ENCODE results near the gene ZNF385B.

DNA sequence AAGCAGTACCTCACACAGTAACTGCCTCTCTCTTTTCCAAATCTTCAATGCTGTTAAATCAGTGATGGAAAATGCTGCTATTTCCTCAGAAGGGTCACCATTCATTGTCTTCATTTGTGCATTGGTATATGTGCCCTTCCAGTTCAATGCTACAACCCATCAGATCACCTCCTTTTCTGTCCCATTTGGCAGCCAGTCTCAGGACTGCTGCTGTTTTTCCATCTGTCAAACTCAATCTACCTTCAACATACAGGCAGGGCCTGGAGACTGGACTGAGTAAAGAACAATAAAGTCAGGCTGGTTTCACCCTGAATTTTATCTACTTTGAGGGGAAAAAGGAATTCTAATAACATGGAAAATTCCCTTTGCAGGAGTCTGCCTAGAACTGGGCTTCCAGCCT, 17.9 kb downstream of the ZNF385B start:
- TF ChIP-seq, protein P1, sequence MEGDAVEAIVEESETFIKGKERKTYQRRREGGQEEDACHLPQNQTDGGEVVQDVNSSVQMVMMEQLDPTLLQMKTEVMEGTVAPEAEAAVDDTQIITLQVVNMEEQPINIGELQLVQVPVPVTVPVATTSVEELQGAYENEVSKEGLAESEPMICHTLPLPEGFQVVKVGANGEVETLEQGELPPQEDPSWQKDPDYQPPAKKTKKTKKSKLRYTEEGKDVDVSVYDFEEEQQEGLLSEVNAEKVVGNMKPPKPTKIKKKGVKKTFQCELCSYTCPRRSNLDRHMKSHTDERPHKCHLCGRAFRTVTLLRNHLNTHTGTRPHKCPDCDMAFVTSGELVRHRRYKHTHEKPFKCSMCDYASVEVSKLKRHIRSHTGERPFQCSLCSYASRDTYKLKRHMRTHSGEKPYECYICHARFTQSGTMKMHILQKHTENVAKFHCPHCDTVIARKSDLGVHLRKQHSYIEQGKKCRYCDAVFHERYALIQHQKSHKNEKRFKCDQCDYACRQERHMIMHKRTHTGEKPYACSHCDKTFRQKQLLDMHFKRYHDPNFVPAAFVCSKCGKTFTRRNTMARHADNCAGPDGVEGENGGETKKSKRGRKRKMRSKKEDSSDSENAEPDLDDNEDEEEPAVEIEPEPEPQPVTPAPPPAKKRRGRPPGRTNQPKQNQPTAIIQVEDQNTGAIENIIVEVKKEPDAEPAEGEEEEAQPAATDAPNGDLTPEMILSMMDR (IDR thresholded peaks at IDR 0.05), result no peak
- no peak for TF ChIP-seq KAT7 (CRISPR knock-in tag; IDR thresholded peaks at IDR 0.05; ENCODE audit: borderline replicate concordance)
- TF ChIP-seq CREB1 (CRISPR knock-in tag; IDR thresholded peaks at IDR 0.05), result no peak
- no peak for TF ChIP-seq ZNF416 (CRISPR knock-in tag; IDR thresholded peaks at IDR 0.05)
- TF ChIP-seq NR2C2 (CRISPR knock-in tag; IDR thresholded peaks at IDR 0.05), result no peak
- no peak for TF ChIP-seq ZNF138 (CRISPR knock-in tag; conservative IDR thresholded peaks at IDR 0.05)
